HFF-Myc (cell line): ENCODE results near the gene OSBPL6.

ENCODE experiments used
- DNase-seq: peaks from one replicate; pipeline ENCODE4 v3.0.0-alpha.2; 2011; ENCODE audit warnings: low read depth; ENCODE audit errors: extremely low read depth
- H3K4me3 ChIP-seq: replicated peaks from 2 replicates; pipeline ENCODE4 v1.5.1; 2011; ENCODE audit warnings: low read depth, mild to moderate bottlenecking, control low read depth, low read length
- TF ChIP-seq, protein P1 (sequence below): IDR thresholded peaks from 2 replicates; pipeline ENCODE4 v1.5.1; 2012; ENCODE audit warnings: mild to moderate bottlenecking, low read depth, low read length, control low read depth; ENCODE audit errors: missing control alignments

Gene OSBPL6

DNA sequence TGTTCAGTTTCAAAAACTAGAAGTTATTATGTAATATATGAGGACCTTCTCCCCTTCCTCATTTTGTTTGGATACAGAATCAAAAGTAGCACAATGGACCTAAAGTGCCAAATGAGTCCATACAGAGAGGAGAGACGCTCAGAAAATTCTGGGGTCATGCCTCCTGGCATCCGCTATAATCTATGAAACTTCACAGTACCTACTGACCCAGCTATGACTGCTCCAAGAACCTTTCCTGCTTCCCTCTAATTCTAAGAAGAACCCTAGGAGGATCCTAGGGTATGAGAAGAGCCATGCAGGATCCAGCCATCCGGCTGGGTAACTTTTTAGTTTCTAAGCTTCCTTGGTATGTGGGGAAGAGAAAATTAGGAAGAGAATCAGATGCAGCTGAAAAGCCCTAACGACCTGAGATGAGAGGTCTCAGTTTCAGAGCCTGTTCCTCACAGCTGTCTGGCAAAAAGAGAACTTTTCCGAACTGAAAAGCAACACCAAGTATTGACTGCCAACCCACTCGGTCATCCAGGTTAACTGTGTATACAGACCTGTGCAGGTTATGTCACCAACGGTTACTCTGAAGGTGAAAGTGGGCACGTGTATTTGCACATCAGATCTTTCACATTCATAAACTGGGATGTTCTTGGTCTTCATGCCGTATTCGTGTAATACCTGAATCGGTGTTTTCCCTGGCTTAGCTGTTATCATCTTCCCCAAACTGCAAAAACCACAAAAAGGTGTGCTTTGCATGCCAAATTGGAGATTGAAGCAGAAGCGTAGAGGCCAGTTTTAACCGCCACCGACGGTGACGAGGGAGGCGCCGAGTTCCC, 255.6 kb downstream of the OSBPL6 start:
- no peak for DNase-seq
- TF ChIP-seq, protein P1, sequence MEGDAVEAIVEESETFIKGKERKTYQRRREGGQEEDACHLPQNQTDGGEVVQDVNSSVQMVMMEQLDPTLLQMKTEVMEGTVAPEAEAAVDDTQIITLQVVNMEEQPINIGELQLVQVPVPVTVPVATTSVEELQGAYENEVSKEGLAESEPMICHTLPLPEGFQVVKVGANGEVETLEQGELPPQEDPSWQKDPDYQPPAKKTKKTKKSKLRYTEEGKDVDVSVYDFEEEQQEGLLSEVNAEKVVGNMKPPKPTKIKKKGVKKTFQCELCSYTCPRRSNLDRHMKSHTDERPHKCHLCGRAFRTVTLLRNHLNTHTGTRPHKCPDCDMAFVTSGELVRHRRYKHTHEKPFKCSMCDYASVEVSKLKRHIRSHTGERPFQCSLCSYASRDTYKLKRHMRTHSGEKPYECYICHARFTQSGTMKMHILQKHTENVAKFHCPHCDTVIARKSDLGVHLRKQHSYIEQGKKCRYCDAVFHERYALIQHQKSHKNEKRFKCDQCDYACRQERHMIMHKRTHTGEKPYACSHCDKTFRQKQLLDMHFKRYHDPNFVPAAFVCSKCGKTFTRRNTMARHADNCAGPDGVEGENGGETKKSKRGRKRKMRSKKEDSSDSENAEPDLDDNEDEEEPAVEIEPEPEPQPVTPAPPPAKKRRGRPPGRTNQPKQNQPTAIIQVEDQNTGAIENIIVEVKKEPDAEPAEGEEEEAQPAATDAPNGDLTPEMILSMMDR: no peak
- H3K4me3 ChIP-seq: peak overlapping the region; percentile 76

DNA sequence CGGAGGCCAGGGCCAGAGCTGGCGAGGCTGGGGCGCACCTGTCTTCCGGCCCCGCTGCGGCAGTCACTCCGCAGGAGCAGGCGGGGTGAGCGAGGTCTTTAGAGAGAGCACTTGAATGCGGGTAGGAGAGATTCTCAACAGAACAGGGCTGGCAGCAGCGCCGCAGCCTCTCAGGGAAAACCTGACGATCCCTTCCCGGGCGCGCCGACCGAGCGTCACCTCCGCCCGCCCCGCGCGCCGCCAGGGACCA, 256.1 kb downstream of the OSBPL6 start:
- TF ChIP-seq, protein P1: no peak
- peak overlapping the region; percentile 76 for H3K4me3 ChIP-seq
- peak; percentile 11 for DNase-seq

DNA sequence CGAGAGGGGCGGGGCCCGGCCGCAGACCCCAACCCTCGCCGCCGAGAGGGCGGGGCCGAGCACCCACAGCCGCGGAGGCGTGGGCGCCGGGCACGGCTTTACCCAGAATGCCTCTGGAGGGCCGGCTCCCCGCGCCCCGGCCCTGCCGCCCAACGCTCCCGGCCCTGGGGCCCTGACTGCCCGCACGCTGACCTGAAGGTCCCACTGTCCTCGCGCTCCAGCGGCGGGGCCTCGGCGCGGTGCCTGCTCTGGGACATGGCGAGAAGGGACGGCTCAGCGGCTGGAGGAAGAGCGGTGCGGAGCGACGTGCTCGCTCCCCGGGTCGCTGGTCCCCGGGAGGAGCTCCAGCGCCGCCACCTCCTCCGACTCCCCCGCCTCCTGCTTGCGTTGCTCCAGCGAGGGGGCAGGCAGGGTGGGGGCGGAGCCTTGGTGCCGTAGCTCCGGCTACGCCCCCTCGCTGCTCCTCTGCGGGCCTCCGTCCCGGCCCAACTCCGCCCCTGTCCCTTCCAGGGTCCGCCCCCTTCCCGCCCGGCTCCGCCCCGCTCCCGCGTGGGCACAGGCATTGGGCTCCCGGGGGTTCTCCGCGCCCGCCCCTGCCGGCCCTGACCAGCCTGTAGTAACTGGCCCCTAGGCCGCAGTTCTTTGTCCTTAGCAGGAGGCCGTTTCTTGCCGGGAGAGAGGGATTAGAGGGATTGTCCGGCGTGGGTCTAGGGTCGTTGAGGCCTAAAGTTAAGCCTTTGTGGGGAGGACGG, 256.6 kb downstream of the OSBPL6 start, which contains the start of the genes PJVK and PRKRA:
PJVK (plus strand) TSS at position 605 of the 752 bp plus-strand sequence. CDS start 2,032 bp downstream, outside the sequence.
PRKRA (minus strand) TSS at position 402 of the 752 bp plus-strand sequence; CDS start at position 257, 145 bp downstream.
- DNase-seq: peak; percentile 85
- TF ChIP-seq, protein P1: no peak
- peak within 1 kb of the TSS; percentile 76 for H3K4me3 ChIP-seq

DNA sequence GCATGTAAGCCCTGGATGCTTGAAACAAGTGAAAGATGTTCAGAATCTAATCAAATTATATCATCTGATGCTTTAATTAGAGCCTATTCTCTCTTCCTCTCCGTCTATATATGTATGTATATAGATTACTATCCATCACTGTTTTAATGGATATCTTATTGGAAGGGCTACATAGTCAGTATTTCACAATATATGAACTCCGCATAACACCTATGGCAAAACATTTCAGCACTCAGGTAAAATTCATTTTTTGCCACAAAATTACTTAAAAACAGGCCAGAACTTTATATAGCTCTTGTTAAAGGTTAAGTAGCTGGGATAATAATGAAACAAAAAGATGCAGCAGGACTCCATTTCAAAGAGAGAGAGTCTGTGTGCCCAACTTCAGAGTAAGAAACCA, 258.0 kb downstream of the OSBPL6 start:
- no peak overlapping the region for H3K4me3 ChIP-seq
- TF ChIP-seq, protein P1: no peak
- DNase-seq: no peak
